ENCODE measurements around the gene RPN2. TPM values are rescaled to one million over a fixed set of nuclear protein-coding genes. Genes with fewer than 3 reads are reported as not detected.

Gene RPN2
- total RNA-seq, 1 experiment from 2014 or later = 220 TPM

DNA sequence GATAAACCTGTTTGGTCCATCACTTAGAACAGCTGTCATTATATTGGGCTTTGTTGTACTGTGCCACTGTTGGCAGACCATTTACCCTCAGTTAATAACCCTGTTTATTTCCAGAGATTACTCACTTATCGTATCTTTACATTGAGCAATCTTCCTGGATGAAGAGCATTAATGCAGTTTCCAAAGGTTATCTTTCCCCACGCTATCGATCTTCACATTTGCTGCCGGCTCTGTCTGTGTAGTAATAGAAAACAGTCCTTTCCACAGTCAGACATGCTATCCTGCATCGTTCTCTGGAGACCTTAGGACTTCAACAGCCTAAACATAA, 55.1 kb downstream of the RPN2 start:
- intact Hi-C loops (cut with micrococcal nuclease) = no loop called here
- peaks cover 74 to 76% of the 10 kb centered on the region in 2 experiments for H3K36me3 ChIP-seq (ENCODE audit: control insufficient read depth in 1 of 2, insufficient read depth in 2 of 2, low read length in 2 of 2)
- no peaks in the 10 kb centered on the region for H3K27me3 ChIP-seq (ENCODE audit: insufficient read depth, low read length)
- no peak overlapping the region for H3K9ac ChIP-seq (ENCODE audit: low read length)
- H3K79me2 ChIP-seq (ENCODE audit: insufficient read depth, low read length) = no peaks in the 10 kb centered on the region
- no peak overlapping the region for H3K4me2 ChIP-seq (ENCODE audit: low read length)
- POLR2A ChIA-PET = no interaction called here
- BruUV-seq (replicated peaks) = no TSS peak
- RAD21 ChIA-PET (ENCODE audit: low non-redundant PET in 1 of 2, low total read pairs in 2 of 2, uncharacterized antibody in 2 of 2, unreplicated experiment in 2 of 2) = no interaction called here
- no peaks in the 10 kb centered on the region for H4K20me1 ChIP-seq (ENCODE audit: insufficient read depth)
- no peaks in the 10 kb centered on the region for H3K9me2 ChIP-seq (ENCODE audit: insufficient read depth)
- H3K27ac ChIP-seq (ENCODE audit: low read depth, low read length) = no peak overlapping the region
- ATAC-seq = no peak
- no peak overlapping the region for H3K4me3 ChIP-seq (replicated peaks in 1 of 2; ENCODE audit: low read depth in 1 of 2, low read length in 2 of 2)
- CTCF ChIA-PET = no interaction called here
- no peak for DNase-seq (ENCODE audit: low read depth, low spot score)
- H3K9me3 ChIP-seq (ENCODE audit: control insufficient read depth in 1 of 2, insufficient read depth in 1 of 2, low read depth in 1 of 2, low read length in 2 of 2) = no peaks in the 10 kb centered on the region
- H3K4me1 ChIP-seq (ENCODE audit: control insufficient read depth in 1 of 2, insufficient read depth in 2 of 2, low read length in 2 of 2) = no peaks in the 10 kb centered on the region
- no peak overlapping the region for H2AFZ ChIP-seq (ENCODE audit: low read depth, low read length, poor library complexity, severe bottlenecking)
- TF ChIP-seq, protein P1, sequence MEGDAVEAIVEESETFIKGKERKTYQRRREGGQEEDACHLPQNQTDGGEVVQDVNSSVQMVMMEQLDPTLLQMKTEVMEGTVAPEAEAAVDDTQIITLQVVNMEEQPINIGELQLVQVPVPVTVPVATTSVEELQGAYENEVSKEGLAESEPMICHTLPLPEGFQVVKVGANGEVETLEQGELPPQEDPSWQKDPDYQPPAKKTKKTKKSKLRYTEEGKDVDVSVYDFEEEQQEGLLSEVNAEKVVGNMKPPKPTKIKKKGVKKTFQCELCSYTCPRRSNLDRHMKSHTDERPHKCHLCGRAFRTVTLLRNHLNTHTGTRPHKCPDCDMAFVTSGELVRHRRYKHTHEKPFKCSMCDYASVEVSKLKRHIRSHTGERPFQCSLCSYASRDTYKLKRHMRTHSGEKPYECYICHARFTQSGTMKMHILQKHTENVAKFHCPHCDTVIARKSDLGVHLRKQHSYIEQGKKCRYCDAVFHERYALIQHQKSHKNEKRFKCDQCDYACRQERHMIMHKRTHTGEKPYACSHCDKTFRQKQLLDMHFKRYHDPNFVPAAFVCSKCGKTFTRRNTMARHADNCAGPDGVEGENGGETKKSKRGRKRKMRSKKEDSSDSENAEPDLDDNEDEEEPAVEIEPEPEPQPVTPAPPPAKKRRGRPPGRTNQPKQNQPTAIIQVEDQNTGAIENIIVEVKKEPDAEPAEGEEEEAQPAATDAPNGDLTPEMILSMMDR (IDR thresholded peaks at IDR 0.05 in 2 of 3, conservative IDR thresholded peaks at IDR 0.05 in 1 of 3; ENCODE audit: borderline replicate concordance in 1 of 3, insufficient read depth in 1 of 3, low read depth in 2 of 3, low read length in 2 of 3) = no peak
- TF ChIP-seq EZH2 (IDR thresholded peaks at IDR 0.05) (no peak), SP1 (IDR thresholded peaks at IDR 0.05; ENCODE audit: low read depth) (no peak), SIN3A (IDR thresholded peaks at IDR 0.05; ENCODE audit: low read depth) (no peak), RAD21 (IDR thresholded peaks at IDR 0.05; ENCODE audit: low read depth) (no peak), SRF (IDR thresholded peaks at IDR 0.05; ENCODE audit: low read depth) (no peak), JUND (IDR thresholded peaks at IDR 0.05) (no peak)
- TF ChIP-seq, protein P2, sequence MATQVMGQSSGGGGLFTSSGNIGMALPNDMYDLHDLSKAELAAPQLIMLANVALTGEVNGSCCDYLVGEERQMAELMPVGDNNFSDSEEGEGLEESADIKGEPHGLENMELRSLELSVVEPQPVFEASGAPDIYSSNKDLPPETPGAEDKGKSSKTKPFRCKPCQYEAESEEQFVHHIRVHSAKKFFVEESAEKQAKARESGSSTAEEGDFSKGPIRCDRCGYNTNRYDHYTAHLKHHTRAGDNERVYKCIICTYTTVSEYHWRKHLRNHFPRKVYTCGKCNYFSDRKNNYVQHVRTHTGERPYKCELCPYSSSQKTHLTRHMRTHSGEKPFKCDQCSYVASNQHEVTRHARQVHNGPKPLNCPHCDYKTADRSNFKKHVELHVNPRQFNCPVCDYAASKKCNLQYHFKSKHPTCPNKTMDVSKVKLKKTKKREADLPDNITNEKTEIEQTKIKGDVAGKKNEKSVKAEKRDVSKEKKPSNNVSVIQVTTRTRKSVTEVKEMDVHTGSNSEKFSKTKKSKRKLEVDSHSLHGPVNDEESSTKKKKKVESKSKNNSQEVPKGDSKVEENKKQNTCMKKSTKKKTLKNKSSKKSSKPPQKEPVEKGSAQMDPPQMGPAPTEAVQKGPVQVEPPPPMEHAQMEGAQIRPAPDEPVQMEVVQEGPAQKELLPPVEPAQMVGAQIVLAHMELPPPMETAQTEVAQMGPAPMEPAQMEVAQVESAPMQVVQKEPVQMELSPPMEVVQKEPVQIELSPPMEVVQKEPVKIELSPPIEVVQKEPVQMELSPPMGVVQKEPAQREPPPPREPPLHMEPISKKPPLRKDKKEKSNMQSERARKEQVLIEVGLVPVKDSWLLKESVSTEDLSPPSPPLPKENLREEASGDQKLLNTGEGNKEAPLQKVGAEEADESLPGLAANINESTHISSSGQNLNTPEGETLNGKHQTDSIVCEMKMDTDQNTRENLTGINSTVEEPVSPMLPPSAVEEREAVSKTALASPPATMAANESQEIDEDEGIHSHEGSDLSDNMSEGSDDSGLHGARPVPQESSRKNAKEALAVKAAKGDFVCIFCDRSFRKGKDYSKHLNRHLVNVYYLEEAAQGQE (IDR thresholded peaks at IDR 0.05; ENCODE audit: low read depth) = no peak

Measured in HCT116 (cell line).